ENCODE measurements around the gene TFB2M. TPM values are rescaled to one million over a fixed set of nuclear protein-coding genes. Genes with fewer than 3 reads are reported as not detected.

Gene TFB2M
- total RNA-seq, 2 experiments from 2014 or later, result 15.0 to 17.5 TPM

DNA sequence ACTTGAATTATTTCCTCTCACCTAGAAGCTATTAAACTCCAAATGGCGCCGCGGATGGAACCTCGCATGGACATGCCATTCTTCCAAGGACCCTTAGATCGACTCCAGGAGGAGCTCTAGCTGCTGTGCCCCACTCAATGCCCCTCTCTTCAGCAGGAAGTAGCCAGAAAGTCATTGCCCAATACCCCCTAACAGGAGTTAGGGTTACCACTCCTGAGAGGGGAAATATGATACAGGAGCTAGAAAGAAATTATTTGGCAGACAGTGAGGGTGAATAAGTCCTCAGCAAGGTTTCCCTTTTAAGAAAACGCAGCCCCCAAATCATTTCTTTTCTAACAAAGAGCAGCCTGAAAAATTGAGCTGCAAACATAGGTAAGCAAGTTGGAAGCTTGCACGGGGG, 28.6 kb downstream of the TFB2M start:
- no peak for DNase-seq (ENCODE audit: low spot score)
- Histone ChIP-seq H3K4me2 (ENCODE audit: low read length) (no peak overlapping the region), H4K20me1 (ENCODE audit: insufficient read depth, low read length) (no peaks in the 10 kb centered on the region), H3K27ac (ENCODE audit: low read depth, low read length, poor library complexity, severe bottlenecking) (no peak overlapping the region), H2AFZ (ENCODE audit: low read length) (no peak overlapping the region), H3K36me3 (ENCODE audit: insufficient read depth, low read length) (peaks cover 37% of the 10 kb centered on the region), H3K9me2 (ENCODE audit: insufficient read depth, low read length) (no peaks in the 10 kb centered on the region), H3K4me3 (ENCODE audit: low read depth, low read length, poor library complexity, severe bottlenecking) (no peak overlapping the region), H3K9me3 (ENCODE audit: low read length) (no peaks in the 10 kb centered on the region), H3K4me1 (ENCODE audit: insufficient read depth, low read length, poor library complexity, severe bottlenecking) (no peaks in the 10 kb centered on the region), H3K79me2 (ENCODE audit: insufficient read depth, low read depth, low read length) (no peaks in the 10 kb centered on the region)
- BruUV-seq (replicated peaks), result no TSS peak
- TF ChIP-seq, protein P1, sequence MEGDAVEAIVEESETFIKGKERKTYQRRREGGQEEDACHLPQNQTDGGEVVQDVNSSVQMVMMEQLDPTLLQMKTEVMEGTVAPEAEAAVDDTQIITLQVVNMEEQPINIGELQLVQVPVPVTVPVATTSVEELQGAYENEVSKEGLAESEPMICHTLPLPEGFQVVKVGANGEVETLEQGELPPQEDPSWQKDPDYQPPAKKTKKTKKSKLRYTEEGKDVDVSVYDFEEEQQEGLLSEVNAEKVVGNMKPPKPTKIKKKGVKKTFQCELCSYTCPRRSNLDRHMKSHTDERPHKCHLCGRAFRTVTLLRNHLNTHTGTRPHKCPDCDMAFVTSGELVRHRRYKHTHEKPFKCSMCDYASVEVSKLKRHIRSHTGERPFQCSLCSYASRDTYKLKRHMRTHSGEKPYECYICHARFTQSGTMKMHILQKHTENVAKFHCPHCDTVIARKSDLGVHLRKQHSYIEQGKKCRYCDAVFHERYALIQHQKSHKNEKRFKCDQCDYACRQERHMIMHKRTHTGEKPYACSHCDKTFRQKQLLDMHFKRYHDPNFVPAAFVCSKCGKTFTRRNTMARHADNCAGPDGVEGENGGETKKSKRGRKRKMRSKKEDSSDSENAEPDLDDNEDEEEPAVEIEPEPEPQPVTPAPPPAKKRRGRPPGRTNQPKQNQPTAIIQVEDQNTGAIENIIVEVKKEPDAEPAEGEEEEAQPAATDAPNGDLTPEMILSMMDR (conservative IDR thresholded peaks at IDR 0.05; ENCODE audit: low read length), result no peak
- TF ChIP-seq EZH2phosphoT487 (IDR thresholded peaks at IDR 0.05; ENCODE audit: borderline replicate concordance, low read depth, low read length), result no peak
- intact Hi-C loops (cut with micrococcal nuclease; ENCODE audit: unreplicated experiment), result no loop called here
- ChIA-PET CTCF (ENCODE audit: unreplicated experiment) (no interaction called here), POLR2A (interaction anchor here (1.9 kb wide), 1 partner anchor 10 kb away, joined by 6 read pairs; no protein-coding TSS in a partner anchor)

DNA sequence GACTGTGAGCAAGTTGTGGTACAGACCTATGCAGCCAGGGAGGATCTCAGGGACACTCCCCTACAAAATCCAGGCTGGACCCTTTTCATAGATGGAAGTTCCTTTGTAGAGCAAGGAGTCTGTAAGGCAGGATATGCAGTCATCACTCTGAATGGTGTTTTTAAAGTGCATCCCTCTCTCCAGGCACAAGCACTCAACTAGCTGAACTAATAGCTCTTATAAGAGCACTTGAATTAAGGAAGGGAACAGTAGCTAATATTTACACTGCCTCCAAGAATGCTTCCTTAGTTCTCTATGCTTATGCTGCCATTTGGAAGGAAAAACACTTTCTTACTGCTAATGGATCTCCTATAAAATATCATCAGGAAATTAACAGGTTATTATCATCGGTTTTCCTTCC, 31.9 kb downstream of the TFB2M start:
- H3K9me2 ChIP-seq (ENCODE audit: insufficient read depth, low read length), result no peaks in the 10 kb centered on the region
- no peaks in the 10 kb centered on the region for H3K4me1 ChIP-seq (ENCODE audit: insufficient read depth, low read length, poor library complexity, severe bottlenecking)
- DNase-seq (ENCODE audit: low spot score), result no peak
- intact Hi-C loops (cut with micrococcal nuclease; ENCODE audit: unreplicated experiment), result no loop called here
- H3K9me3 ChIP-seq (ENCODE audit: low read length), result no peaks in the 10 kb centered on the region
- no peak overlapping the region for H2AFZ ChIP-seq (ENCODE audit: low read length)
- no peak for TF ChIP-seq EZH2phosphoT487 (IDR thresholded peaks at IDR 0.05; ENCODE audit: borderline replicate concordance, low read depth, low read length)
- TF ChIP-seq, protein P1 (conservative IDR thresholded peaks at IDR 0.05; ENCODE audit: low read length), result no peak
- no peaks in the 10 kb centered on the region for H3K79me2 ChIP-seq (ENCODE audit: insufficient read depth, low read depth, low read length)
- ChIA-PET POLR2A (interaction anchor here (0.6 to 1.3 kb wide), 2 partner anchors 9 to 1103 kb away, joined by 3 read pairs; no protein-coding TSS in a partner anchor), CTCF (ENCODE audit: unreplicated experiment) (no interaction called here)
- H3K4me3 ChIP-seq (ENCODE audit: low read depth, low read length, poor library complexity, severe bottlenecking), result no peak overlapping the region
- H3K4me2 ChIP-seq (ENCODE audit: low read length), result no peak overlapping the region
- H3K27ac ChIP-seq (ENCODE audit: low read depth, low read length, poor library complexity, severe bottlenecking), result no peak overlapping the region
- peaks cover 13% of the 10 kb centered on the region for H3K36me3 ChIP-seq (ENCODE audit: insufficient read depth, low read length)
- no TSS peak for BruUV-seq (replicated peaks)
- H4K20me1 ChIP-seq (ENCODE audit: insufficient read depth, low read length), result no peaks in the 10 kb centered on the region

DNA sequence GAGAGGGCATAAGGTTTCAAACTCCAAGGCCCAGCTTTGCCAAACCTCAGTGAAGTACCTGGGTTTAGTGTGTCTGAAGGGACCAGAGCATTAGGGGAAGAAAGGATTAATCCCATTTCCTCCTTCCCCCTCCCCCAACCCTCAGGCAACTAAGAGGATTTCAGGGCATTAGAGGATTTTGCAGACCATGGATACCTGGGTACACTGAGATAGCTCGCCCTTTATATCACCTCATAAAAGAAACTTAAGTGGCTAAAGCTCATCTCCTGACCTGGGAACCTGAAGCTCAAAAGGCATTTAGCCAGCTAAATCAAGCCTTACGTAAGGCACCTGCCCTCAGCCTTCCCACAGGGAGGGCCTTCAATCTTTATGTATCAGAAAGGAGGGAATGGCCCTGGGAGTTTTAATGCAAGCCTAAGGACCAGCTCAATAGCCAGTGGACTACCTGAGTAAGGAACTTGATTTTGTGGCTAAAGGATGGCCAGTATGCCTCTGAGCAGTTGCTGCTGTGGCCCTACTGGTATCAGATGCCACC, 32.6 kb downstream of the TFB2M start:
- H3K4me1 ChIP-seq (ENCODE audit: insufficient read depth, low read length, poor library complexity, severe bottlenecking), result no peaks in the 10 kb centered on the region
- H3K9me2 ChIP-seq (ENCODE audit: insufficient read depth, low read length), result no peaks in the 10 kb centered on the region
- no peak for TF ChIP-seq EZH2phosphoT487 (IDR thresholded peaks at IDR 0.05; ENCODE audit: borderline replicate concordance, low read depth, low read length)
- TF ChIP-seq, protein P1 (conservative IDR thresholded peaks at IDR 0.05; ENCODE audit: low read length), result no peak
- no peak for DNase-seq (ENCODE audit: low spot score)
- no peaks in the 10 kb centered on the region for H3K9me3 ChIP-seq (ENCODE audit: low read length)
- no peak overlapping the region for H2AFZ ChIP-seq (ENCODE audit: low read length)
- POLR2A ChIA-PET, result interaction anchor here (1.3 kb wide), 1 partner anchor 10 kb away, joined by 3 read pairs; no protein-coding TSS in a partner anchor
- H3K27ac ChIP-seq (ENCODE audit: low read depth, low read length, poor library complexity, severe bottlenecking), result no peak overlapping the region
- no TSS peak for BruUV-seq (replicated peaks)
- no peak overlapping the region for H3K4me2 ChIP-seq (ENCODE audit: low read length)
- H4K20me1 ChIP-seq (ENCODE audit: insufficient read depth, low read length), result no peaks in the 10 kb centered on the region
- CTCF ChIA-PET (ENCODE audit: unreplicated experiment), result no interaction called here
- peaks cover 6% of the 10 kb centered on the region; the same call in 1 of the 2 replicates for H3K36me3 ChIP-seq (ENCODE audit: insufficient read depth, low read length)
- intact Hi-C loops (cut with micrococcal nuclease; ENCODE audit: unreplicated experiment), result no loop called here
- no peak overlapping the region for H3K4me3 ChIP-seq (ENCODE audit: low read depth, low read length, poor library complexity, severe bottlenecking)
- H3K79me2 ChIP-seq (ENCODE audit: insufficient read depth, low read depth, low read length), result no peaks in the 10 kb centered on the region

All from OCI-LY7 (cell line).